ENCODE results near the gene SLC44A5.
"Not testable (repeated sequence)": the region's sequence is repeated elsewhere in the genome, so short reads cannot be mapped to it uniquely, and the experiment has no call there.

SLC44A5 gene

DNA sequence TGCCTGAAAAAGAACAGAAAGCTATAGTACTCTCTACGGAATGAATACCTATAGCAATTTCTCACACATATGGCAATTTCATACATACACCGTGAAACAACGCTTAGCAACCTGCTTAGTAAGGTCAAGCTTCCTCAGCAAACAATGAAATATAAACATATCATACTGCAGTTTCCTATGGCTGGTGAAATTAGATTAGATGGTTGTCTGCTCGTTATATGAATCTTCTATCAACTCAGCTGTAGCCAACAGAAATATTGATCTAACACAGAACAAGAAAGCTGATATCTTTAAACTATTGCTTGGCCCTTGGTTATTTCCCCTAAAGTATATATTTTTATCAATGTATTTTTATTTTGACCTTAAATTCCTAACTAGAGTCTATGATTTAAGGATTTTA, 187.8 kb downstream of the SLC44A5 start:
- no peaks in the 10 kb centered on the region for H3K9me3 ChIP-seq (replicated peaks in 1 of 11)
- no peaks in the 10 kb centered on the region for H3K4me1 ChIP-seq
- no peak overlapping the region for H3K27ac ChIP-seq
- H3K27me3 ChIP-seq = no peaks in the 10 kb centered on the region
- H3K4me3 ChIP-seq = no peak overlapping the region
- no peak overlapping the region for H3K4me2 ChIP-seq
- TF ChIP-seq Cebpa-rat (IDR thresholded peaks at IDR 0.05) = no peak
- H3K9ac ChIP-seq = no peak overlapping the region
- no peaks in the 10 kb centered on the region for H4K20me1 ChIP-seq
- H3K36me3 ChIP-seq = no peaks in the 10 kb centered on the region

DNA sequence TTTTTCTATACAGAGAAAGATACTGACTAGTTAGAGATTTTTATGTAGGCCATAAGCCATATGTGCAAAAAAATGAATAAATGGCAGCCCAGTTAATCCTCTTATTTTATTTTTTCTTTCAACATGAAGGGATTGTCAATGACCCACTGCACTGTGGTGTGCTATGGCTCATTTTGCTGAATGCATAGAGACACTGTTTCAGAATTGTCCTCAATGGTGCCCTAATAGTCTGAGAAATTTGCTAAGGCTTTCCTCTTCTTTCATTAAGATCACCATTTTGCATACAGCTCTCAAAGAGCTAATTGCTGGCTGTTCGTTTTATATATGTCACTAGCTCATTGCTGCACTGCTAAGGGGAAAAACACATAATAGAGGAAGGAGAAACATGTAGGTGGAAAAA, 189.5 kb downstream of the SLC44A5 start:
- Histone ChIP-seq H3K4me2 (no peak overlapping the region), H3K36me3 (no peaks in the 10 kb centered on the region), H3K4me3 (no peak overlapping the region), H3K9ac (no peak overlapping the region), H3K4me1 (no peaks in the 10 kb centered on the region), H4K20me1 (no peaks in the 10 kb centered on the region), H3K9me3 (replicated peaks in 1 of 11) (peaks cover 5 to 12% (median 9%) of the 10 kb centered on the region in 11 experiments), H3K27me3 (no peaks in the 10 kb centered on the region), H3K27ac (no peak overlapping the region)
- TF ChIP-seq Cebpa-rat (IDR thresholded peaks at IDR 0.05) = no peak

DNA sequence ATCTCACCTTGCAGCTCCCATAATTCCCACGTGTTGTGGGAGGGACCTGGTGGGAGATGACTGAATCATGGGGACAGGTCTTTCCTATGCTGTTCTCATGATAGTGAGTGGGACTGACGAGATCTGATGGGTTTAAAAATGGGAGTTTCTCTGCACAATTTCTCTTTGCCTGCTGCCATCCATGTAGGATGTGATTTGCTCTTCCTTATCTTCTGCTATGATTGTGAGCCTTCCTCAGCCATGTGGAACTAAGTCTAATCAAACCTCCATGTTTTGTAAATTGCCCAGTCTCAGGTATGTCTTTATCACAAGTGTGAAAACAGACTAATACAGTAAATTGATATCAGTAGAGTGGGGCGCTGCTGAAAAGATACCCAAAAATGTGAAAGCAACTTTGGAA, 195.7 kb downstream of the SLC44A5 start:
- no peak overlapping the region for H3K9ac ChIP-seq
- no peak overlapping the region for H3K4me2 ChIP-seq
- peaks cover 25 to 32% (median 29%) of the 10 kb centered on the region in 11 experiments for H3K9me3 ChIP-seq (replicated peaks in 1 of 11)
- no peaks in the 10 kb centered on the region for H3K36me3 ChIP-seq
- no peaks in the 10 kb centered on the region for H3K4me1 ChIP-seq
- no peak overlapping the region for H3K27ac ChIP-seq
- no peaks in the 10 kb centered on the region for H4K20me1 ChIP-seq
- H3K4me3 ChIP-seq = no peak overlapping the region
- no peak for TF ChIP-seq Cebpa-rat (IDR thresholded peaks at IDR 0.05)
- no peaks in the 10 kb centered on the region for H3K27me3 ChIP-seq

DNA sequence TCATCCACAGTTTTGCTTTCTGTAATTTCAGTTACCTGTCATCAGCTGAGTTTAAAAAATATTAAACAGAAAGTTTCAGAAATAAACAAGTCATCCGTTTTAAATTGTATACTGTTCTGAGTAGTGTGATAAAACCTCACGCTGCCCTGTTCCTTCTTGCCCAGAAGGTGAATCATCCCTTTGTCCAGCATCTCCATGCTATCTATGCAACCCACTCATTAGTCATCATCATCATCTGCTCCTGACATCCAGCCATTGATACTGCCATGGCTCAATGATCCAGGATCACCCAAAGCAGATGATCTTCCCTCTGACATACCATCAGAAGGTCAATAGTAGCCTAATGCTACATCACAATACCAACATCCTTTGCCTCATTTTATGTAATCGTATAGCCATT, 198.3 kb downstream of the SLC44A5 start:
- H3K27ac ChIP-seq = no peak overlapping the region
- no peaks in the 10 kb centered on the region for H3K4me1 ChIP-seq
- H3K9me3 ChIP-seq (replicated peaks in 1 of 11) = peaks cover 25 to 32% (median 29%) of the 10 kb centered on the region in 11 experiments
- H3K9ac ChIP-seq = no peak overlapping the region
- H4K20me1 ChIP-seq = no peaks in the 10 kb centered on the region
- no peaks in the 10 kb centered on the region for H3K27me3 ChIP-seq
- H3K36me3 ChIP-seq = no peaks in the 10 kb centered on the region
- no peak overlapping the region for H3K4me3 ChIP-seq
- no peak overlapping the region for H3K4me2 ChIP-seq
- no peak for TF ChIP-seq Cebpa-rat (IDR thresholded peaks at IDR 0.05)

DNA sequence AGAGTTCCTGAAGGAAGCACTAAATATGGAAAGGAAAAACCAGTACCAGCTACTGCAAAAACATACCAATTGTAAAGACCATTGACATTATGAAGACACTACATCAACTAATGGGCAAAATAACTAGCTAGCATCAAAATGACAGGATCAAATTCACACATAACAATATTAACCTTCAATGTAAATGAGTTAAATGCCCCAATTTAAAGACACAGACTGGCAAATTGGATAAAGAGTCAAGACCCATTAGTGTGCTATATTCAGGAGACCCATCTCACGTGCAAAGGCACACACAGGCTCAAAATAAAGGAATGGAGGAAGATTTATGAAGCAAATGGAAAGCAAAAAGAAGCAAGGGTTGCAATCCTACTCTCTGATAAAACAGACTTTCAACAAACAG, 206.2 kb downstream of the SLC44A5 start:
- not testable (repeated sequence) for H3K9me3 ChIP-seq (replicated peaks in 1 of 11); H3K36me3 ChIP-seq; H3K9ac ChIP-seq; H4K20me1 ChIP-seq; H3K4me2 ChIP-seq; H3K4me1 ChIP-seq; H3K27me3 ChIP-seq; H3K27ac ChIP-seq; H3K4me3 ChIP-seq

DNA sequence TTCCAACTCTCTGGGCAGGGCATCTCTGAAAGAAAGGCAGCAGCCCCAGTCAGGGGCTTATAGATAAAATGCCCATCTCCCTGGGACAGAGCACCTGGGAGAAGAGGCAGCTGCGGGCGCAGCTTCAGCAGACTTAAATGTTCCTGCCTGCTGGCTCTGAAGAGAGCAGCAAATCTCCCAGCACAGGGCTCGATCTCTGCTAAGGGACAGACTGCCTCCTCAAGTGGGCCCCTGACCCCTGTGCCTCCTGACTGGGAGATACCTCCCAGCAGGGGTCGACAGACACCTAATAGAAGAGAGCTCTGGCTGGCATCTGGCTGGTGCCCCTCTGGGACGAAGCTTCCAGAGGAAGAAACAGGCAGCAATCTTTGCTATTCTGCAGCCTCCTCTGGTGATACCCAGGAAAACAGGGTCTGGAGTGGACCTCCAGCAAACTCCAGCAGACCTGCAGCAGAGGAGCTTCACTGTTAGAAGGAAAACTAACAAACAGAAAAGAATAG, 207.7 kb downstream of the SLC44A5 start:
- H4K20me1 ChIP-seq; H3K27me3 ChIP-seq; H3K9ac ChIP-seq; H3K36me3 ChIP-seq; H3K4me2 ChIP-seq; H3K4me3 ChIP-seq; H3K9me3 ChIP-seq (replicated peaks in 1 of 11); H3K4me1 ChIP-seq; H3K27ac ChIP-seq: not testable (repeated sequence)

DNA sequence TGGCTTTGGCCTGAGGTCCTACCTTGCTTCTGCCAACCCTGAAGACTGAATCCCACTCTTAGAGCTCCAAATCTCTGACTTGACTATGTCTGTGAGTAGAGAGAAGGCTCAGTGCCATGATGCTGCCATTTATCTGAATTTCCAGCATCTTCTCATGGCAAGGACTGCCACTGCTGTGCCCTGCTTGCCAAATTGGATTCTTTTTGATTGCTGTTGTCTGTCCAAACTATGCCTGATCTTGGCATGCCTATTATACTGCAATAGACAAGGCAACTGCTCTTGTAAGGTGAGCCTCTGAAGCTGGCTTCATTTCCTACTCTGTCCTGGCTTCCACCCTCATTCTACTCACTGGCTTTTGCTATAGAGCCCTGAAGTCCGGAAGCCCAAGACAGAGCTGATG, 210.2 kb downstream of the SLC44A5 start:
- no peak for TF ChIP-seq Cebpa-rat (IDR thresholded peaks at IDR 0.05)
- H3K4me2 ChIP-seq = no peak overlapping the region

DNA sequence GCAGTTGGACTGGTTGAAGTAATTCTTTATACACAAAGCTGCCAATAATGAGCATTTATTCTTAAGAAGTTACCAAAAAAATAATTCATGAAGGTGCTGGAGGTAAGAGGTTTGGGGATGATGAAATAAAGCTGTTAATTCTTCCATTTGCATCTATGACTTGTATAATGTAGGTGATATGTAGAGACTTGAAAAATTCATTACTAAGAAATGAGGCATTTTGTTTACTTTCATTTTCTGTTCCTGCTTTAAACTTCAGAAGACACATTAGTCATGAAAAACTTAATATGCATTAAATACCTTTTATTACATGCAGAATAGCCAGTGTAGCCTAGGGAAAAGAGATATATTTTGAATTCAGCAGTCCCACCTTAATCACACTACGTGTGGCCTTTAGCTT, 214.2 kb downstream of the SLC44A5 start:
- Histone ChIP-seq H3K4me1 (peaks cover 0 to 37% (median 11%) of the 10 kb centered on the region in 10 experiments; a peak in 12 of 20 replicates), H3K36me3 (no peaks in the 10 kb centered on the region), H3K4me3 (no peak overlapping the region), H3K4me2 (peak overlapping the region in 3 of 11 experiments; percentile 2 to 29 (median 25); a peak in 3 of 22 replicates), H3K9me3 (replicated peaks in 1 of 11) (peaks cover 0 to 2% (median 0%) of the 10 kb centered on the region in 11 experiments; a peak in 1 of 22 replicates), H3K27ac (no peak overlapping the region), H3K27me3 (no peaks in the 10 kb centered on the region), H3K9ac (no peak overlapping the region), H4K20me1 (no peaks in the 10 kb centered on the region)
- no peak for TF ChIP-seq Cebpa-rat (IDR thresholded peaks at IDR 0.05)

More for the DNA sequence above, 210.2 kb downstream of the SLC44A5 start:
- Histone ChIP-seq H3K36me3 (no peaks in the 10 kb centered on the region), H3K4me1 (peaks cover 0 to 10% (median 0%) of the 10 kb centered on the region in 10 experiments; a peak in 2 of 20 replicates), H3K27ac (no peak overlapping the region), H3K27me3 (no peaks in the 10 kb centered on the region), H3K9ac (no peak overlapping the region), H4K20me1 (no peaks in the 10 kb centered on the region), H3K4me3 (no peak overlapping the region), H3K9me3 (replicated peaks in 1 of 11) (peaks cover 0 to 5% (median 0%) of the 10 kb centered on the region in 11 experiments; a peak in 1 of 22 replicates)

DNA sequence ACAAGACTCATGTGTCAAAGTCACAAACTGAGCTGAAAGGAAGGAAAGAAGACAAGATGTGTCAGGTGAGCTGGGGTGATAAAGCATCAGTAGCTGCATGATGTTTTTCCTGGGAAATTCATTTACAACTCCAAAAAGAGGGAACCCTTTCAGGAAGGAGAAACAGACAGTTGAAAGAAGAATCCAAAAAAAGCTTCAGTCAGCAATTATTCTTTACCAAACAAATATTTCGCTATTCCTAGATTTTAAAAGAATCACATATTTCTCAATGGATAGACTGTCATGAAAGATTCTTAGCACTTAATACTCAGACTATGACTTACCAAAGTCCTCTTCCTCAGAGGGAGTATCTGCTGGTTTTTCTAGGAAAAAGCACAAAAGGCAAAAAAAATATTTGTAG, 214.7 kb downstream of the SLC44A5 start:
- Histone ChIP-seq H3K9me3 (replicated peaks in 1 of 11) (peaks cover 0 to 7% (median 0%) of the 10 kb centered on the region in 11 experiments; a peak in 4 of 22 replicates), H3K4me1 (peaks cover 0 to 39% (median 13%) of the 10 kb centered on the region in 10 experiments; a peak in 12 of 20 replicates), H3K4me2 (peak overlapping the region in 2 of 11 experiments; percentile 25 to 29; a peak in 3 of 22 replicates), H3K36me3 (no peaks in the 10 kb centered on the region), H4K20me1 (no peaks in the 10 kb centered on the region), H3K27me3 (no peaks in the 10 kb centered on the region), H3K9ac (no peak overlapping the region), H3K4me3 (no peak overlapping the region), H3K27ac (no peak overlapping the region)
- TF ChIP-seq Cebpa-rat (IDR thresholded peaks at IDR 0.05) = no peak

DNA sequence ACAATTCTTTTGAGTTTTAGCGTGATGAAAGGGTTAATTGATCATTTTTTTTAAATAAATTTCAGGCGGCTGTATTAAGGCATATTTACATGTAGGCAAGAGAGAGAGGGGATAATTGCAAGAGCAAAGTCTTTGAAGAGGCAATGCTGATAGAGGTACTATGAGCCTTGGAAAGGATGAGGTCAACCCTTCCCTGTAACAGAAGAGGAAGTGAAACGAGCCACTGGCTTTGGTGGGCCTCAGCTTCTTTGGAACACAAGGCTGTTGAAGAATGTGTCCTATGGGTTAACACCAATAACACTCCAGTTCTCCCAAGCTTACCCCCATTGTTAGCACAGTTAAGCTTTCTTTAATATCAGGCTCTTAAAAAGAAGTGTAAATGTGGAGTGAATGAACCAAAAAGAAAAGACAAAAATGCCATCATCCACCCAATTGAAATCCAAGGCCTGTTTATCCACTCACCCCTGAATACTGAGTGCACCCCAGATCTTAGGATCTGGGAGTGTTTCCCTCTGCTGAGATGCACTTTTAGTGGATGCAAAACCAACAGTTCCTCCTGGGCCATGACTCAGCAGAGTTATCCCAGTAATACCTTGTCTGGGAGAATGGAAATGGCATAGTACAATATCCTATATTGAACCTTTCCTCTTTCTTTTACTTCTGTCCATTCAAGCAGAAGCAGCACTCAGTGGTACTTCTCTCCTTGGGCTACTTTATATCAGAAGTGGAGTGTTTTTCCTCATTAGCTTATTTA, 216.4 kb downstream of the SLC44A5 start:
- H3K4me2 ChIP-seq = peak overlapping the region in 3 of 11 experiments; percentile 7 to 29 (median 22); a peak in 6 of 22 replicates
- no peaks in the 10 kb centered on the region for H3K36me3 ChIP-seq
- H3K27me3 ChIP-seq = no peaks in the 10 kb centered on the region
- peaks cover 0 to 11% (median 0%) of the 10 kb centered on the region in 11 experiments; a peak in 5 of 22 replicates for H3K9me3 ChIP-seq (replicated peaks in 1 of 11)
- H3K4me1 ChIP-seq = peaks cover 0 to 39% (median 13%) of the 10 kb centered on the region in 10 experiments; a peak in 12 of 20 replicates
- H4K20me1 ChIP-seq = no peaks in the 10 kb centered on the region
- no peak overlapping the region for H3K9ac ChIP-seq
- TF ChIP-seq Cebpa-rat (IDR thresholded peaks at IDR 0.05) = no peak
- H3K27ac ChIP-seq = no peak overlapping the region
- H3K4me3 ChIP-seq = no peak overlapping the region

Measured in BLaER1 treated with 17β-estradiol and CSF1 and Interleukin-3, amounts not matched to agents 10 nM and 100 nM (cell line).